K562 (cell line): Measurements from ENCODE around the gene MAN1B1. TPM values are rescaled to one million over a fixed set of nuclear protein-coding genes. Genes with fewer than 3 reads are reported as not detected.

ENCODE experiments used
- CBFA2T2 ChIP-seq: fragments of 450-650 bp; conservative IDR thresholded peaks from 2 replicates; pipeline ENCODE4 v1.6.1; 2017; ENCODE audit warnings: mild to moderate bottlenecking
- ELK3 ChIP-seq: fragments of 450-650 bp; formaldehyde crosslinking; IDR thresholded peaks from 2 replicates; pipeline ENCODE4 v1.4.0; 2020; ENCODE audit warnings: mild to moderate bottlenecking
- ETS1 ChIP-seq: conservative IDR thresholded peaks from 2 replicates; pipeline ENCODE4 v1.6.1; 2011; ENCODE audit warnings: low read depth, mild to moderate bottlenecking, low read length; ENCODE audit not compliant: control insufficient read depth
- GABPA ChIP-seq: fragments of 200-800 bp; sonication (Bioruptor generic); conservative IDR thresholded peaks from 2 replicates; pipeline ENCODE4 v1.6.1; 2016; ENCODE audit warnings: low read depth, missing genetic modification characterization, missing compliant biosample characterization
- KLF6 ChIP-seq: fragments of 250-450 bp; sonication (Bioruptor Pico); IDR thresholded peaks from 2 replicates; pipeline ENCODE4 v1.4.0; 2020; ENCODE audit warnings: mild to moderate bottlenecking, moderate library complexity, borderline replicate concordance
- MTF1 ChIP-seq: fragments of 250-450 bp; sonication (Bioruptor Pico); IDR thresholded peaks from 2 replicates; pipeline ENCODE4 v1.9.0; 2021; ENCODE audit warnings: moderate library complexity, mild to moderate bottlenecking, inconsistent platforms, borderline replicate concordance
- RBM25 ChIP-seq: fragments of 200-400 bp; formaldehyde crosslinking; IDR thresholded peaks from 2 replicates; pipeline ENCODE4 v1.6.1; 2018; ENCODE audit warnings: low read length, low read depth, moderate library complexity; ENCODE audit not compliant: severe bottlenecking
- SFPQ ChIP-seq: fragments of 200-400 bp; formaldehyde crosslinking; IDR thresholded peaks from 2 replicates; pipeline ENCODE4 v1.6.1; 2017; ENCODE audit warnings: mild to moderate bottlenecking, low read depth, low read length, moderate library complexity
- SRSF9 ChIP-seq: fragments of 200-400 bp; formaldehyde crosslinking; IDR thresholded peaks from 2 replicates; pipeline ENCODE4 v1.6.1; 2017; ENCODE audit warnings: low read depth, low read length, borderline replicate concordance
- STAT5B ChIP-seq: fragments of 250-450 bp; sonication (Bioruptor Pico); IDR thresholded peaks from 2 replicates; pipeline ENCODE4 v1.8.0; 2021; ENCODE audit warnings: mild to moderate bottlenecking, inconsistent platforms
- TCFL5 ChIP-seq: fragments of 250-450 bp; sonication (Bioruptor Pico); conservative IDR thresholded peaks from 2 replicates; pipeline ENCODE4 v1.6.1; 2021; ENCODE audit warnings: mild to moderate bottlenecking, moderate library complexity, matching md5 sums
- ZNF174 ChIP-seq: fragments of 250-450 bp; sonication (Bioruptor Pico); IDR thresholded peaks from 2 replicates; pipeline ENCODE4 v1.4.0; 2020; ENCODE audit warnings: mild to moderate bottlenecking
- ZNF175 ChIP-seq: fragments of 200-800 bp; sonication (Bioruptor generic); IDR thresholded peaks from 2 replicates; pipeline ENCODE4 v1.6.1; 2016; ENCODE audit warnings: low read depth, mild to moderate bottlenecking, missing genetic modification characterization, missing compliant biosample characterization
- ZNF561 ChIP-seq: fragments of 450-650 bp; formaldehyde crosslinking; conservative IDR thresholded peaks from 2 replicates; pipeline ENCODE4 v1.4.0; 2020; ENCODE audit warnings: mild to moderate bottlenecking, moderate library complexity
- ZNF592 ChIP-seq: fragments of 450-650 bp; IDR thresholded peaks from 2 replicates; pipeline ENCODE4 v1.6.1; 2017; ENCODE audit warnings: antibody characterized with exemption, mild to moderate bottlenecking
- polyA plus RNA-seq, 8 experiments: library from polyadenylated mRNA; depleted of rRNA in 4 of 8; stranded (reverse) in 5 of 8; unstranded in 3 of 8; fragments of >200 nt; fragmentation: Nextera tagmentation in 2 of 8; fragmentation: Illumina TruSeq in 1 of 8; extraction: Ambion mirVana in 2 of 8; extraction: Trizol in 1 of 8; gene quantifications; 2 replicates each; pipeline versions ENCODE4 v1.2.1 to v1.2.3, GENCODE V29; 2011 to 2014; ENCODE audit warnings: inconsistent platforms in 1 of 8, missing spikeins in 1 of 8
- total RNA-seq, 7 experiments: library from RNA; depleted of rRNA in 6 of 7; stranded (reverse); fragments of >200 nt in 6 of 7; fragmentation: Illumina TruSeq in 2 of 7; extraction: Trizol in 2 of 7; gene quantifications; 2 replicates each; pipeline versions ENCODE4 v1.2.1 to v1.2.3, GENCODE V29; 2011 to 2021; ENCODE audit warnings: low replicate concordance in 1 of 7

Gene MAN1B1
- total and polyA plus RNA-seq, 9 of the 15 experiments (the other 6 are each of a cell fraction or from before 2014, with no cell fraction given): 0.55 to 36.6 (median 27.3) TPM

- TF ChIP-seq RBM25 (no peak), SFPQ (no peak), CBFA2T2 (no peak), GABPA (tag) (peak; percentile 30; the same call in 1 of the 2 replicates), ZNF592 (peak; percentile 5; the same call in 1 of the 2 replicates), SRSF9 (no peak), TCFL5 (CRISPR knock-in tag) (no peak), ZNF174 (CRISPR knock-in tag) (no peak), KLF6 (CRISPR knock-in tag) (no peak), ETS1 (no peak), MTF1 (CRISPR knock-in tag) (no peak), ZNF561 (no peak), STAT5B (no peak), ZNF175 (CRISPR knock-in tag) (peak; percentile 87; the same call in 1 of the 2 replicates), ELK3 (CRISPR knock-in tag) (no peak)
These were observed 11.5 kb upstream of the MAN1B1 start (continued) for GRCh38 chr9:137075275-137075775.
